HUES48 (cell line): ENCODE measurements around the gene USH2A.
"Not testable (repeated sequence)": the region's sequence is repeated elsewhere in the genome, so short reads cannot be mapped to it uniquely, and the experiment has no call there.

Experiments used
- H3K27ac ChIP-seq: one replicate; pipeline ENCODE4 v1.7.0; 2013; ENCODE audit warnings: low read depth, low read length, inconsistent platforms
- H3K27me3 ChIP-seq: 2 replicates; pipeline ENCODE4 v1.6.1; 2013; ENCODE audit warnings: mild to moderate bottlenecking, low read length; ENCODE audit not compliant: control insufficient read depth, insufficient read depth
- H3K36me3 ChIP-seq: 2 replicates; pipeline ENCODE4 v1.6.1; 2013; ENCODE audit warnings: low read length; ENCODE audit not compliant: control insufficient read depth, insufficient read depth
- H3K4me1 ChIP-seq: 2 replicates; pipeline ENCODE4 v1.6.1; 2013; ENCODE audit warnings: mild to moderate bottlenecking, low read length; ENCODE audit not compliant: control insufficient read depth, insufficient read depth
- H3K4me3 ChIP-seq: 2 replicates; pipeline ENCODE4 v1.5.1; 2013; ENCODE audit warnings: mild to moderate bottlenecking, low read depth, low read length
- H3K9ac ChIP-seq: 2 replicates; pipeline ENCODE4 v1.6.1; 2013; ENCODE audit warnings: mild to moderate bottlenecking, low read depth, low read length, moderate library complexity
- H3K9me3 ChIP-seq: 2 replicates; pipeline ENCODE4 v1.6.1; 2013; ENCODE audit warnings: low read length; ENCODE audit not compliant: control insufficient read depth, insufficient read depth

USH2A gene

DNA sequence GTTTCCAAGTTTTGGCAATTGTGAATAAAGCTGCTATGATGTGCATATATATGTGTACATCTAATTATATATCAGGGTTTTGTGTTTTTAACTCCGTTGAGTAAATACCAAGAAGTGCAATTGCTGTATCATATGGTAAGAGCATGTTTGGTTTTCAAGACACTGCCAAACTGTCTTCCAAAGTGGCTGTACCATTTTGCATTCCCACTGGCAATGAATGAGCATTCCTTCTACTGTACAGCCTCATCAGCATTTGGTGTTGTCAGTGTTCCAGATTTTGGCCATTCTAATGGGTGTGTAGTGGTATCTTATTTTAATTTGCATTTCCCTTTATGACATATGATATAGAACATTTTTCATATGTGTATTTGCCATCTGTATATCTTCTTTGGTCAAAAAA is 246.3 kb downstream of the USH2A start:
- Histone ChIP-seq H3K36me3 (no peaks in the 10 kb centered on the region), H3K27me3 (no peaks in the 10 kb centered on the region)

GRCh38 chr1:216175714-216176113 is 247.5 kb downstream of the USH2A start:
- Histone ChIP-seq H3K9ac (no peak overlapping the region), H3K4me3 (no peak overlapping the region), H3K9me3 (no peaks in the 10 kb centered on the region), H3K27ac (no peak overlapping the region), H3K4me1 (peaks cover 3% of the 10 kb centered on the region; the same call in 1 of the 2 replicates), H3K36me3 (no peaks in the 10 kb centered on the region), H3K27me3 (no peaks in the 10 kb centered on the region)

More for the DNA sequence above, 246.3 kb downstream of the USH2A start:
- Histone ChIP-seq H3K9me3 (no peaks in the 10 kb centered on the region), H3K4me3 (no peak overlapping the region), H3K27ac (no peak overlapping the region), H3K4me1 (peaks cover 9% of the 10 kb centered on the region), H3K9ac (no peak overlapping the region)

DNA sequence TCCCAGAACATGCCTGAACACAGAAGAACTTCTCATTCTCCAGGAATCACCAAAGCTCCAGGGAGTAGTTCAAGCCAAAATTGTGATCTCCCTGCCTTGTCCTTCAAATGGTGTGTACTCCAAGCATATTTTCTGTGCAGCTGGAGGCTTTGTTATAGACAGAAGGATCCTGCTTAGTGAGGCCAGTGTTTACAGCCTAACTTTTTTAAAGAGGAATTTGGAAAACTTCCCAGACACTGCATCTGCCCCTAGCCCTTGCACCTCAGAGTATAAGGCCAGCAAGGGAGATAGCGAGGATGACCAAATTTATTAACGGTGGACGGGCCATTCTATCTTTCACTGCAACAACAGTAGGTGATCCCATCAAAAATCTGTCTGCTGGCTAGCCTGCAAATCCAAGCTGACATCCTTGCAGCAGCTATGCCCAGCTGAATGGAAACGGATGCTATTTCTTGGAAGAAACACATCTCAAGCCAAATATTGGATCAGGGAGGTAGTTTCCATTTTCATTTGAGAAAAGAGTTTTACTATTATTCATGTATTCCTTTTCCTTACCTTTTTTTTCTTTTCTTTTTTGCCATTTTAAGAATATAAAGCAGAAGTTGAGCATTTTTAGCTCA is 249.8 kb downstream of the USH2A start:
- Histone ChIP-seq H3K4me3 (no peak overlapping the region), H3K4me1 (peaks cover 7% of the 10 kb centered on the region; the same call in 1 of the 2 replicates), H3K27ac (no peak overlapping the region), H3K9me3 (no peaks in the 10 kb centered on the region), H3K27me3 (no peaks in the 10 kb centered on the region), H3K9ac (no peak overlapping the region), H3K36me3 (no peaks in the 10 kb centered on the region)

GRCh38 chr1:216169351-216169750 is 253.9 kb downstream of the USH2A start:
- Histone ChIP-seq H3K27ac (no peak overlapping the region), H3K9ac (no peak overlapping the region), H3K36me3 (no peaks in the 10 kb centered on the region), H3K4me1 (peaks cover 7% of the 10 kb centered on the region; the same call in 1 of the 2 replicates), H3K4me3 (no peak overlapping the region), H3K27me3 (no peaks in the 10 kb centered on the region), H3K9me3 (no peaks in the 10 kb centered on the region)

DNA sequence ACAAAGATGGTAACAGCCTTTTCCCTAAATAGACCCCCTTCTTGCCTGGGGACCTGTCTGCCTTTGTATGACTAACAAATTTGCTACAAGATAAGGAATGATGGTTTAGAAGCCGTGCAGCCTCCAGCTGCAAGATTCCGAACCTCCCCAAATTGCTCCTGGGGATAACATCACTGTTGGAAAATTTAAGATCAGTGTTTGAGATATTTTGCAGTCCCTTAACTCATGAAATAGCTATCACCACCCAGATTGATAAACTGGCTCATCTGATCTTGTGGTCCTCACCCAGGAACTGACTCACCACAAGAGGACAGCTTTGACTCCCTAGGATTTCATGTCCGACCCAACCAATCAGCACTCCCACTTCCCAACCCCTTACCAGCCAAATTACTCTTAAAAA is 254.7 kb downstream of the USH2A start:
- no peak overlapping the region for H3K27ac ChIP-seq
- no peaks in the 10 kb centered on the region for H3K36me3 ChIP-seq
- no peaks in the 10 kb centered on the region for H3K9me3 ChIP-seq
- no peak overlapping the region for H3K9ac ChIP-seq
- peaks cover 7% of the 10 kb centered on the region; the same call in 1 of the 2 replicates for H3K4me1 ChIP-seq
- no peak overlapping the region for H3K4me3 ChIP-seq
- no peaks in the 10 kb centered on the region for H3K27me3 ChIP-seq

- Histone ChIP-seq H3K9ac (no peak overlapping the region), H3K4me1 (no peaks in the 10 kb centered on the region), H3K27ac (no peak overlapping the region), H3K9me3 (no peaks in the 10 kb centered on the region; the same call in 1 of the 2 replicates), H3K27me3 (no peaks in the 10 kb centered on the region), H3K4me3 (no peak overlapping the region), H3K36me3 (no peaks in the 10 kb centered on the region)
These were observed 269.2 kb downstream of the USH2A start for GRCh38 chr1:216154063-216154462.

DNA sequence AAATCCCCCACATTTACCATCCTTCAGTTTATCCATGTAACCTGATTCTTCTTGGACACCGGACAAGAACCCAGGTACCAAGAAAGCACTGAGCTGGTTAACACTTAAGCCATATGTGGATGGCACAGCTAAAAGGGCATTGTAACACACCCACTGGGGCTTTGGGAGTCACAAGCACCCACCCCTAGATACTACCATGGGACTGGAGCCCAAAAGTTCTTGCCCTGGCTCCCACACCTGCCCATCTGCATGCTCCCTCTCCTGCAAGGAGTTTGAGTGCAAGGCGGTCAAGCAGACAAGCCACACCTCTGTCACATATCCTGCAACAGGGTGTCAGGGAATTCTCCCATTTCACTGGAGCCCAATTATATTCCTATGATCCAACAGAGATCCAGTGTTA is 270.1 kb downstream of the USH2A start:
- no peak overlapping the region for H3K27ac ChIP-seq
- H3K36me3 ChIP-seq = no peaks in the 10 kb centered on the region
- no peaks in the 10 kb centered on the region for H3K27me3 ChIP-seq
- H3K9me3 ChIP-seq = no peaks in the 10 kb centered on the region; the same call in 1 of the 2 replicates
- H3K9ac ChIP-seq = no peak overlapping the region
- no peak overlapping the region for H3K4me3 ChIP-seq
- H3K4me1 ChIP-seq = no peaks in the 10 kb centered on the region

DNA sequence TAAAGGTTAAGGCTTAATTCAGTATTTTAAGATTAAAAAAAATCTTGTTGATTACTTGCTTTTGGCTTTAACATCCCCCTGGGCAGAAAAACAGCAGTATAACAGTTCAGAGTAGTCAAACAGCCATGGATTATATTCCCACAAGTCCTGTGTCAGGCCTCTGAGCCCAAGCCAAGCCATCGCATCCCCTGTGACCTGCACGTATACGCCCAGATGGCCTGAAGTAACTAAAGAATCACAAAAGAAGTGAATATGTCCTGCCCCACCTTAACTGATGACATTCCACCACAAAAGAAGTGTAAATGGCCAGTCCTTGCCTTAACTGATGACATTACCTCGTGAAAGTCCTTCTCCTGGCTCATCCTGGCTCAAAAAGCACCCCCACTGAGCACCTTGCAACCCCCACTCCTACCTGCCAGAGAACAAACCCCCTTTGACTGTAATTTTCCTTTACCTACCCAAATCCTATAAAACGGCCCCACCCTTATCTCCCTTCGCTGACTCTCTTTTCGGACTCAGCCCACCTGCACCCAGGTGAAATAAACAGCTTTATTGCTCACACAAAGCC is 277.7 kb downstream of the USH2A start:
- H3K4me3 ChIP-seq = peak overlapping the region; percentile 11
- H3K9me3 ChIP-seq, H3K36me3 ChIP-seq, H3K27me3 ChIP-seq: not testable (repeated sequence)
- peak overlapping the region; percentile 1; the same call in 1 of the 2 replicates for H3K9ac ChIP-seq
- H3K4me1 ChIP-seq = peaks cover 46% of the 10 kb centered on the region
- H3K27ac ChIP-seq = peak overlapping the region; percentile 53

GRCh38 chr1:216144661-216145450 is 278.4 kb downstream of the USH2A start:
- Histone ChIP-seq H3K27ac (peak overlapping the region; percentile 53), H3K27me3 (0 out of 2 replicates have a peak, but pooled peaks cover 8% of the 10 kb centered on the region), H3K4me3 (peak overlapping the region; percentile 11), H3K9me3 (no peaks in the 10 kb centered on the region), H3K4me1 (peaks cover 50% of the 10 kb centered on the region), H3K9ac (peak overlapping the region; percentile 1; the same call in 1 of the 2 replicates), H3K36me3 (no peaks in the 10 kb centered on the region)

DNA sequence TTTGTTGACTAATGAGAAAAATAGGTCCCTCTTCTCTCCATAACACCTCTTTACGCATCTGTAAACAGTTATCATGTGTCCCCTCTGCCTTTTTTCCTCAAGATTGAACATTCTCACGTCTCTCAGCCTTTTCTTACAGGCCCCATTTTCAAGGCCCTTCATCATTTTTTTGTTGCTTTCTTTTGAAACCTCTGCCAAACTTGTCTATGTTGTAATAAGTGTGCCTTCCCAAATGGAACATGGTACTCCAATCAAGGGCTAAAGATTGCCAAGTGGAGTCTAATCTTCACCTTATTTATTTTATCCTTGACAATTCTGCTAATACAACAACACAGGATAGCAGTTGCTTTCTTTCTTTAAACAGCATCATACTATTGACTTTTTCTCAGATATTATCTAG is 280.3 kb downstream of the USH2A start:
- no peak overlapping the region for H3K27ac ChIP-seq
- H3K36me3 ChIP-seq = no peaks in the 10 kb centered on the region
- H3K4me1 ChIP-seq = peaks cover 56% of the 10 kb centered on the region
- no peak overlapping the region for H3K4me3 ChIP-seq
- no peaks in the 10 kb centered on the region for H3K9me3 ChIP-seq
- 0 out of 2 replicates have a peak, but pooled peaks cover 8% of the 10 kb centered on the region for H3K27me3 ChIP-seq
- no peak overlapping the region for H3K9ac ChIP-seq
